PC-3 (cell line): ENCODE results near the gene CNTNAP5.

Experiments used
- EZH2 ChIP-seq: fragments of 300-600 bp; sonication (generic); IDR thresholded peaks from one replicate; pipeline ENCODE4 v1.6.1; 2017; ENCODE audit warnings: antibody characterized with exemption, mild to moderate bottlenecking, low read length; ENCODE audit not compliant: unreplicated experiment
- TF ChIP-seq, protein P1 (sequence below): fragments of 300-600 bp; sonication (generic); conservative IDR thresholded peaks from 2 replicates; pipeline ENCODE4 v1.5.1; 2017; ENCODE audit warnings: antibody characterized with exemption, low read depth, mild to moderate bottlenecking, low read length

DNA sequence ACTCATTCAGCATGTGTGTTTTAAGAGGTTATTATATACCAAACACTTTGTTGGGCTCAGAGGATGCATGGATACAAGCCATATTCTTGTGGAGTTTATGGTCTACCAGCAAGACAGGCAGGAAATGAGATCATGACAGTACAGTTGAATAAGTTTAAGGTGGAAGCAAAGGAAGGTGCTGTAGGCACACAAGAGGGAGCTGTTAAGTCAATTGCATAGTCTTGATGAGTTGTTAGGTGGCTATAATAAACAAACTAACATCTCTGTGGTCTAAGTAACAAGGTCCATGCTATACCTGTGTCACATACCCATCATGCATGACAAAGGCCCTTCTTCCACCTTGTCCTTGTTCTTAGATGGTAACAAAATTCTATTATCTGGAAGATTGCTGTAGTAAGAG lies 538.3 kb downstream of the CNTNAP5 start:
- TF ChIP-seq, protein P1, sequence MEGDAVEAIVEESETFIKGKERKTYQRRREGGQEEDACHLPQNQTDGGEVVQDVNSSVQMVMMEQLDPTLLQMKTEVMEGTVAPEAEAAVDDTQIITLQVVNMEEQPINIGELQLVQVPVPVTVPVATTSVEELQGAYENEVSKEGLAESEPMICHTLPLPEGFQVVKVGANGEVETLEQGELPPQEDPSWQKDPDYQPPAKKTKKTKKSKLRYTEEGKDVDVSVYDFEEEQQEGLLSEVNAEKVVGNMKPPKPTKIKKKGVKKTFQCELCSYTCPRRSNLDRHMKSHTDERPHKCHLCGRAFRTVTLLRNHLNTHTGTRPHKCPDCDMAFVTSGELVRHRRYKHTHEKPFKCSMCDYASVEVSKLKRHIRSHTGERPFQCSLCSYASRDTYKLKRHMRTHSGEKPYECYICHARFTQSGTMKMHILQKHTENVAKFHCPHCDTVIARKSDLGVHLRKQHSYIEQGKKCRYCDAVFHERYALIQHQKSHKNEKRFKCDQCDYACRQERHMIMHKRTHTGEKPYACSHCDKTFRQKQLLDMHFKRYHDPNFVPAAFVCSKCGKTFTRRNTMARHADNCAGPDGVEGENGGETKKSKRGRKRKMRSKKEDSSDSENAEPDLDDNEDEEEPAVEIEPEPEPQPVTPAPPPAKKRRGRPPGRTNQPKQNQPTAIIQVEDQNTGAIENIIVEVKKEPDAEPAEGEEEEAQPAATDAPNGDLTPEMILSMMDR: no peak
- no peak for TF ChIP-seq EZH2
